Hepatocyte (in vitro differentiated cells): Measurements from ENCODE around the gene TUBGCP4.

Experiments
- EZH2 ChIP-seq: fragments of 200-600 bp; sonication (generic); IDR thresholded peaks from 2 replicates; pipeline ENCODE4 v1.6.1; 2016; ENCODE audit warnings: antibody characterized with exemption, mild to moderate bottlenecking, borderline replicate concordance
- EZH2phosphoT487 ChIP-seq: fragments of 200-600 bp; sonication (generic); IDR thresholded peaks from one replicate; pipeline ENCODE4 v1.6.1; 2018; ENCODE audit warnings: antibody characterized with exemption, mild to moderate bottlenecking, low read depth, moderate library complexity; ENCODE audit not compliant: unreplicated experiment, severe bottlenecking
- TF ChIP-seq, protein P1 (sequence below): fragments of 200-600 bp; sonication (generic); IDR thresholded peaks from 2 replicates; pipeline ENCODE4 v1.5.1; 2016; ENCODE audit warnings: antibody characterized with exemption, mild to moderate bottlenecking; ENCODE audit not compliant: poor library complexity

DNA sequence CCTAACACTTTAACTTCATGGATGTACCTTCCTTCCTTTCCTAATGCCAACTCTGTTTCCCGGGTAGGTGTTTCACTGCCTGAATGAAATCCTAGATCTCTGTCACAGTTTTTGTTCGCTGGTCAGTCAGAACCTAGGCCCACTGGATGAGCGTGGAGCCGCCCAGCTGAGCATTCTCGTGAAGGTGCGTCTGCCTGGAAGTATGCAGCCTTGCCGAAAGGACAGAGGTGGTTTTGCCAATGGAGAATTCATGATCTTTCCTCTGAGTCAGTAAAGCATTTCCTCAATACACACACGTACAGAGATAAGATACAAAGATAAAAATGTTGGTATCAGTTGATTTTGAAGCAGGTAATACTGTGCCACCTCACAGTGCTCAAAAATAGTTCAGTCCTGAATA lies 32.7 kb downstream of the TUBGCP4 start:
- TF ChIP-seq, protein P1, sequence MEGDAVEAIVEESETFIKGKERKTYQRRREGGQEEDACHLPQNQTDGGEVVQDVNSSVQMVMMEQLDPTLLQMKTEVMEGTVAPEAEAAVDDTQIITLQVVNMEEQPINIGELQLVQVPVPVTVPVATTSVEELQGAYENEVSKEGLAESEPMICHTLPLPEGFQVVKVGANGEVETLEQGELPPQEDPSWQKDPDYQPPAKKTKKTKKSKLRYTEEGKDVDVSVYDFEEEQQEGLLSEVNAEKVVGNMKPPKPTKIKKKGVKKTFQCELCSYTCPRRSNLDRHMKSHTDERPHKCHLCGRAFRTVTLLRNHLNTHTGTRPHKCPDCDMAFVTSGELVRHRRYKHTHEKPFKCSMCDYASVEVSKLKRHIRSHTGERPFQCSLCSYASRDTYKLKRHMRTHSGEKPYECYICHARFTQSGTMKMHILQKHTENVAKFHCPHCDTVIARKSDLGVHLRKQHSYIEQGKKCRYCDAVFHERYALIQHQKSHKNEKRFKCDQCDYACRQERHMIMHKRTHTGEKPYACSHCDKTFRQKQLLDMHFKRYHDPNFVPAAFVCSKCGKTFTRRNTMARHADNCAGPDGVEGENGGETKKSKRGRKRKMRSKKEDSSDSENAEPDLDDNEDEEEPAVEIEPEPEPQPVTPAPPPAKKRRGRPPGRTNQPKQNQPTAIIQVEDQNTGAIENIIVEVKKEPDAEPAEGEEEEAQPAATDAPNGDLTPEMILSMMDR, result no peak
- TF ChIP-seq EZH2 (no peak), EZH2phosphoT487 (no peak)
